ENCODE data around the gene JDP2.

The JDP2 gene

GRCh38 chr14:75514673-75515628 lies 87.1 kb downstream of the JDP2 start:
- DNase-seq (ENCODE audit: low spot score), result peak; percentile 39

- DNase-seq (ENCODE audit: low spot score), result peak; percentile 27
Measured at GRCh38 chr14:75515629-75515996, 87.8 kb downstream of the JDP2 start.

- peak; percentile 54 for DNase-seq (ENCODE audit: low spot score)
Measured at GRCh38 chr14:75518625-75519024, 90.8 kb downstream of the JDP2 start.

- DNase-seq (ENCODE audit: low spot score), result no peak
Measured at GRCh38 chr14:75519394-75519793, 91.6 kb downstream of the JDP2 start.

- DNase-seq (ENCODE audit: low spot score), result no peak
Measured at GRCh38 chr14:75519826-75520728, 92.3 kb downstream of the JDP2 start.

- no peak for DNase-seq (ENCODE audit: low spot score)
Measured at GRCh38 chr14:75520852-75521251, 93.0 kb downstream of the JDP2 start.

- no peak for DNase-seq (ENCODE audit: low spot score)
Measured at GRCh38 chr14:75521415-75522199, 93.8 kb downstream of the JDP2 start.

GRCh38 chr14:75522224-75522982 lies 94.6 kb downstream of the JDP2 start, which contains the start of gene BATF:
TSS of gene BATF (plus strand) at chr14:75522469. CDS start at chr14:75522683, 214 bp downstream.
- peak; percentile 35 for DNase-seq (ENCODE audit: low spot score)

GRCh38 chr14:75522983-75523318 lies 95.1 kb downstream of the JDP2 start:
- no peak for DNase-seq (ENCODE audit: low spot score)

All from NAMALWA (cell line).